Fibroblast of skin of left quadriceps (primary cell): ENCODE data around the gene C9orf152.
"Not testable (repeated sequence)": the region's sequence is repeated elsewhere in the genome, so short reads cannot be mapped to it uniquely, and the experiment has no call there.

ENCODE experiments used
- DNase-seq, 2 experiments: peaks; one replicate each; pipeline ENCODE4 v3.0.0-alpha.2; 2013; ENCODE audit warnings: low read depth in 2 of 2

The C9orf152 gene, protein sequence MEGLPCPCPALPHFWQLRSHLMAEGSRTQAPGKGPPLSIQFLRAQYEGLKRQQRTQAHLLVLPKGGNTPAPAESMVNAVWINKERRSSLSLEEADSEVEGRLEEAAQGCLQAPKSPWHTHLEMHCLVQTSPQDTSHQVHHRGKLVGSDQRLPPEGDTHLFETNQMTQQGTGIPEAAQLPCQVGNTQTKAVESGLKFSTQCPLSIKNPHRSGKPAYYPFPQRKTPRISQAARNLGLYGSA

DNA sequence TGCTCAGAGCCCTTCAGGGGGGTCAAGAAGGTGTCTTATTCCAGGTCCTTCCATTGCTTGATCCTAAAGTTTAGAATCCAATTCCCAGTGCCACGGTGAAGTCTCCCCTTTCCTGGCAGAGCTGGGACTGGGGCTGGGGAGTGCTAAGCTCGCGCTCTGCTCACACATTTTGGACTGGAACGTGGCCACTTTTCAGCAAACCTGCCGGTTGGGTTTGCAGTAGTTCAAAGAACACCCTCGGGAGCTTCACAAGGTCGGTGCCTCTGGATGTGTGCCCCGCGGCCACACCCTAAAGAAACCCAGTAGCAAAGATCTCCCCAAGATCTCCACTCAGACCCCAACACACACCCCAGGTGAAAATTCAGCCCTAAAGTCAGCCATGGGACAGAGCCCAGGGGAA lies at the start of gene C9orf152:
Gene C9orf152 (minus strand): TSS at position 129 of the 400 bp plus-strand sequence. CDS start 580 bp downstream, outside the sequence.
- no peak for DNase-seq

DNA sequence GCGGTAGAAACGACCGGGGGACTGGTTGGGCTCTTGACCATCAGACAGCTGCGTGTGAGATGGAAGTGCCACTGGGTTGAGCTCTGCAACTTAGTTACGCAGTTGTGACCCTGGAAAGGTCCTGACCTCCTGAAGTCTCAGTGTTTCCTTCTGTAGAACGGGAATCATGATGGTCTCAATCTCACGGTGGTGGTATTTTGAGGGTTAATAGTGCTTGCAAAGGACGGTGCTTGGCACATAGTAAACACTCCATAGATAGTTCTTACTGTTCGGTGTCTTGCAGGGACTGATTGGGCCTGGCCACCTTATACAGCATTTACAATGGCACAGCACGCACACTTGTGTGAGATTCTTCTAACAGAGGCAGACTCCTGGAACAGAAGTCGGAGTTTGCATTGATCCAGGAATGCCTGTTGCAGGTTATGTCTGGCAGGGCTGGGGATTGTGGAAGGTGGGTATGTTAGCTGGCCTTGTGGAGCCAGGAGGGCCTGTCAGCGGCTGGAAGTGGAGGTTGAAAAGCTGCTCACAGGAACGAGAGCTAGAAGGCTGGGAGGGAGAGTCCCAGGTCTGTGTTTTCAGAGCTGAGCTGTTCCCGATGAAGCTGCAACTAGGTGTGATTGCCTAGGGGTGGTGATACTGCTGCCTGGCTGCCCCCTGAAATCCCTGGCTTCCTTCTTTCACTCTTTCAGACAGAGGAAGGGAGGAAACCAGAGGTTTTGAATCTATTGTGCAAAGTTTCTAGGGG lies 49.3 kb upstream of the C9orf152 start:
- no peak for DNase-seq

DNA sequence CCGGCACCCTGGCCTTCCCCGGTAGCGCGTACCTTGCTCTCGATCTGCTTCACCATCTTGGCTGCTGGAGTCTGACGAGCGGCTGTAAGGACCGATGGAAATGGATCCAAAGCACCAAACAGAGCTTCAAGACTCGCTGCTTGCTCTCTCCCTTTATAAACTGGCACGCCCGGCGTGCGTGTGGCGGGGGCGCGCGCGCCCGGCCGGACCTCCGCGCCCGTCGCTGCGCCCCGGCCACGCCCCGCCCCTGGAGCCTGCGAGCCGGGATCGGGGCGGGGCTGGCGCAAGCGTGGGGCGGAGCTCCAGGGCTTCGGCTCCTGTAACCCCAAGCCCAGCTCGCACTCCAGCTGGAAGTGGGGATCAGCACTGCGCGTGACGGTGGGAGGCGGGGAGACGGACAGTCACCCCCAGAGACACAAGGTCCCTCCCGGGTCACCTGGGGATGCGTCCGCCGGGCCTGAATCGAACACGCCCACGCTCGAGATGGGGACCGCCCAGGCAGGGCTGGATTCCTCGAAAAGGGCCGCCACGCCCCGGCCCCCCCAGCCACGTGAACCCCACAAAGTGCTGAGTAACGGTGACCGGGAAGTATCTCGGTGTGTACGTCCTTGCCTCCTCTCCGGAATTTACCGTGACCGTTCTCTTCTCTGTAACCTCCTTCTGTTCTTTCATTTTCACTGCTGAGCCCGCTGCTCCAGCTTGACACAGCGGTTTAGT lies 48.6 kb upstream of the C9orf152 start, which contains the start of gene TXN:
Gene TXN (minus strand): TSS at position 128 of the 717 bp plus-strand sequence. CDS start 72 bp downstream, at position 56.
- DNase-seq = peak; percentile 73 to 77

DNA sequence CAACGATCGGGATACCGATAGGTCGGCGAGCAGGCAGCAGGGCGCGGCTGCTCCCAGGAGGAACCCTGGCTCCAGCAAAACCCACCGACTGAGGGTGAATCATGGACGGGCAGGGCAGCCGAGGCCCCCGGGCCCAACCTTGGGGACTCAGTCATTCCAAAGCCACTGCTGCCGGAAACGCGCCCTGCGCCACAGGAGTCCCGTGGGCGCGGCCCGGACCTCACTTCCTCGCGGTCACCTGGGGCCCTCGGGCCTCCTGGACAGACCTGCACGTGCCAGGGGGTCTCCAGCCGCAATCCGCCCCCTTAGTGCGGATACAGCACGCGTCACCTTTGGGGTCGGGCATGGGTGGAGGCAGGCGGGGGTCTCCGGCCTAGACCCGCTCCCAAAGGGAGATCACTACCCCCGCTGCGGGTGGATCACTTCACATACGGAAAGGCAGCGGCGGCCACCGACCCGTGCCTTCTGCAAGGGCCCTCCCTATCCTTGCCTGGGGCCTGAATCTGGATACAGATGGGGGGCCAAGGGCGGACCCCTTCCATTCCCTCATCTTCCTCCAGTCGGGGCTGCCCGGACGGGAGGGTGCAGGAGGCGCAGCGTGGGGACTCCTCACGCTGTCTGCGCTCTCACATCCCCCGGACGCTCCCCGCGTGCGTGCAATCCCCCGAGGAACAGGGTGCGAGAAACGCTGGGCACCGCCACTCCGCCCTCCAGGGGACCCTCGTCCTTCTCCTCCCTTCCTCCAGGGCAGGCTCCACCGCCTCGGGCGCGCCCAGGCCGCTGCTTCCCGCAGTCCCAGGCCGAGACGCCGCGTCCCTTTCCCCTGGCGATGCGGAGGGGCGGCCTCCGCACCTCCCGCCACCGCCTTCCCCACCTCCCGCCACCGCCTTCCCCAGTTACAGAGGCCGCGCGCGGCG lies 47.8 kb upstream of the C9orf152 start:
- no peak for DNase-seq

DNA sequence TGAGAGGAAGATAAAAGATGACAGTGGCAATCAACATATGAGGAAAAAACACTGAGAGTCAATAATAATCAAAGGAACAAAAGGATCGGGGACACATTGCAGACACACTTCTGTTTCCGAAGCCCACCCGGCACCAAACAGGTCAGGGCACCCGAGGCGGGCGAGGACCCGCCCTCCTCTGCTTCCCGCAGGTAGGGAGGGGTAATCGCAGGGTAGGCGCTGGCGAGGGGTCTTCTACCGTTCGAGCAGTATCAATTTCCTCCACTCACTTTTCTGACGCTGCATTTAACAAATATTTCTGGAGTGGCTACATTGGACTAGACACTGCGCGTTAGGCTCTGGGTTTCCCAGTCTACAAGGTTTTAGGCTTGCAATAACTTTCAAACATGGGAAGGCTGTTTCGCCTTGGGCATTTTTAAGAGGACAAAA lies 47.1 kb upstream of the C9orf152 start:
- no peak for DNase-seq

DNA sequence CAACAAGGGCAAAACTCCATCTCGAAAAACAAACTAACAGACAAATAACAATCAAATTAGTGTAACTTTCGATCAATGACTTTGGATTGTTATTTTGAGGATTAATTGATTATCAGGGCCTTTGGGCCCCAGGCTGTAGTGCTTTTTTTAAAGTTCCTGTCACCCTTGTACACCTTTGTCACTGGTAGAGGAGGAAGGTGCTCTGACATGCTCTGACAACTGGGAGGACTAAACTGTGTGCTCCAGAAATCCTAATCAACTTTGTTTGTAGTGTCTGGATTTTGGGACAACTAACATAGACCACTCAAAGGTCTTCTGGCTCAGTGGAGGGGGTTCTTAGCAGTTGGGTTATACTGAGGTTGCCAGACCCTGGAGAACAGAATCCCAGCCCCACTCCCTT lies 46.5 kb upstream of the C9orf152 start:
- no peak for DNase-seq

DNA sequence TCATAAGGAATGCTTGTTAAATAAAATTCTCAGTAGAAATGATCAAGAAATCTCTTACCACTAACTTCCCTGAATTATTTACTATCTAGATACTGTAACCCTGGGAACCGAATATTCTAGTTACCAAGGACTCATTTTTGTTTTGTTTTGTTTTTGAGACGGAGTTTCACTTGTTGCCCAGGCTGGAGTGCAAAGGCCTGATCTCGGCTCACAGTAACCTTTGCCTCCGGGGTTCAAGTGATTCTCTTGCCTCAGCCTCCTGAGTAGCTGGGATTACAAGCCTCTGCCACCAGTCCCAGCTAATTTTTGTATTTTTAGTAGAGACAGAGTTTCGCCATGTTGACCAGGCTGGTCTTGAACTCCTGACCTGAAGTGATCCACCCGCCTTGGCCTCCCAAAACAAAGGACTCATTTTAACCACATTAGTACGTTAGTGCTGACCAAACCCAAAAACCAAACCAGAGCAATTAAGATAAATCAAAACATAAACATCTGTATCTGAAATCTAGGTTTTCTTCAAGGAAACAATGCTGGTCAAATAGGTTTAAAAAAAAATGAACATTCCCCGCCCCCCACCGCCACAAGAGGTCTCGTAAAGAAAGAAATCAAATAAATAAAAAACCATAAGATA lies 44.7 kb upstream of the C9orf152 start:
- DNase-seq = no peak

DNA sequence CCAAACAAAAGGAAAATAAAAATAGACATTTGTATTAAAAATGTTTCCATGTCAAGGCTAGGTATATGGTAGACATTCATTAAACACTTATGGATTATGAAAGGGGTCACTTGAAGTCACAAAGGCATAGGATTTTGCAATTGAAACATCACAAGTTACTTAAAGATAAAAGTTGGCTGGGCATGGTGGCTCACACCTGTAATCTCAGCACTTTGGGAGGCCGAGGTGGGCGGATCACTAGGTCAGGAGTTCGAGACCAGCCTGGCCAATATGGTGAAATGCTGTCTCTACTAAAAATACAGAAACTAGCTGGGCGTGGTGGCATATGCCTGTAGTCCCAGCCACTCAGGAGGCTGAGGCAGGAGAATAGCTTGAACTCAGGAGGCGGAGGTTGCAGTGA lies 43.8 kb upstream of the C9orf152 start:
- not testable (repeated sequence) for DNase-seq

DNA sequence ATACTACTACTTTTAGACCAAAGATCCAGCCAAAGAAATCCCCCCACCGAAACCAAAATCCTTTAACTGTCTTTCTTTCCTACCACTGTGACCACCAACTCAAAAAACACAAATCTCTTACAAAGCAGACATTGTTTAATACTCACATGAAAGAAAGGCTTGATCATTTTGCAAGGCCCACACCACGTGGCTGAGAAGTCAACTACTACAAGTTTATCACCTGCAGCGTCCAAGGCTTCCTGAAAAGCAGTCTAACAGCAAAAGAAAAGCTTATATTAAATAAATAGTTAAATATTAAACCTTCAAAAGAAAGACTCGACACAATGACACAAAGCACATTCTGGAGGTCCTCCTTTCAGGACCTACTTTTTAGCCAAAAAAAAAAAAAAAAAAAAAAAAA lies 43.3 kb upstream of the C9orf152 start:
- no peak for DNase-seq

DNA sequence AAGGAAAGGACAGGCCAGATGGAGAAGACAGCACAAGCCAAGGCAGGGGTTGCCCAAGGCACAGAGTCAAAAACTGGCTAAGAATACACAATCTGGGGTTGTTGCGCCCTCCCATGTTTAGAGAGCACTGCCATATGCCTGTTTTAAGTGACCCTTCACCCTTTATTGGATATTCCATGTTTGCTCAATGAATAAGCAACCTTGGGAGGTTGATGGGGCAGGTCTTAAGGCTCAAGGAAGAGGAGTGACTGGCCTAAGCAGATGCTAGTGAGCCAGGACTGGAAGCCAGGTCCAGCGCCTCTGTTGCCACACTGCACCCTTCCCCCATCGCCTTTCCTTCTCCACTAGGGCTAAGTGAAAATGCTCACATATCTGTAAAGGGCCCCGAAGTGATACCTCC lies 41.6 kb upstream of the C9orf152 start:
- DNase-seq = no peak

DNA sequence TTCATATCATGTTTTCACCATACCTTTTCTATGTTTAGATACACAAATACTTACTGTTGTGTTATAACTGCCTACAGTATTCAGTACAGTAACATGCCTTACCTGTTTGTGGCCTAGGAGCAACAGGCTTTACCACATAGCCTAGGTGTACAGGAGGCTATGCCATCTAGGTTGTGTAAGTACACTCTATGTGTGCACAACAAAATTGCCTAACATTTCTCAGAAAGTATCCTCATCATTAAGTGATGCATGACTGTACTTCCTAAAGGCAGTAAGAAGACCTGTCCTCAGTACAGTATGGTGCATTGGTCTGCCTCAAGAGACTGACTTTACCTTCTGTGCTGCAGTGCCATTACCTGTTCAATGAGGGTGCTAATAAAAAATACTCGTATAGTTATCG lies 40.4 kb upstream of the C9orf152 start:
- no peak for DNase-seq

DNA sequence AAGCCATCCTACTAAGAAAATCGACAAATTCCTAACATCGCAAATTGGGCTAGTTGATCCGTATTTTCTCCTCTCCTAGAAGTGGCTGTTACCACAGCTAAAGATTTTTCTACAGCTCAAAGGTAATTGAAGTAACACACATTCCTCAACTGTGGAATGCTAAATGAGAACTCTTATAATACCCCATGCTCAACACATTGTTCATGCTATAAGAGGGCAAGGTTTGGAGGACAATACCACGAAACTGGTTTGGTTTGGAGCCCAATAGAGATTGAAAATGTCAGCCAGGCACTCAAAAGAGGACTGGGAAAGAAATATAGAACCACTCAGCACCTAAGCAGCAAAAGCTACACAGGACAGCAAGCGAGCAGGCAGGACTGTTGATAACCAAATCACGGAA lies 38.3 kb upstream of the C9orf152 start:
- DNase-seq = no peak

DNA sequence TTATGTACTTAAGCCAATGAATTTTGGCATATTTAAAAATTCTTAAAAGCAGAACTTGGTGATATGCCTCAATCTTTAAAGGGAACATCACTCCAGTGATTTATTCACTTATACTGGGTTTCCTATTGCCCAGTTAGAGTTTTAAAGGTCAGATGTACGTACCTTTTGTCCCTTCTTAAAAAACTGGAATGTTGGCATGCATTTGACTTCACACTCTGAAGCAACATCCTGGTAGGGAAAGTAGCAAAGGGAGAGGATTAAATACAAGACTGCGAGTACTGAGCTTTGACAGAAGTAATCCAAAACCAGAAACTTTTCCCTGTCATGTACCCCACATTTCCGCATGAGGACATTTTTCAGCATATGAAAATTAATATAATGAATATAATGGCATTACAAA lies 36.7 kb upstream of the C9orf152 start:
- DNase-seq = no peak

DNA sequence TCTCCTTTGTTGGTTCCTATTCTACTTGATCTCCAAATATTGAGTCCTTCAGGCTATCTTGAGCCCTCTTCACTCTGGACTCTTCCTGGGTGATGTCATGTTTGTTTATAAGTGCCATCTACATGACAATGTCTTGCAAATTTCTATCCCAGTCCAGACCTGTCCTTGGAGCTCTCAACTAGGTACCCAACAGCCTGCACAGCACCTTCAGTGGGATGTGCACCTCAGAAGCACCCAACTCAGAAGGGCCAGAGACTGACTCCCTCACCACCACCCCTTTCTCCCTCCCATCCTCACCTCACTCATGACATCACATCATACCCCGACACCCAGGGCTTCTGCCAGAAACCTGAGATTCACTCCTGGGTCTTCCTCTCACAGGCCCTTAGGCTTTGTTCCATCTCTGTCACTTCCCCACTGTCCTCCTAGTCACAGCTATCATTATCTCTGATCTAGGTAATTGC lies 33.9 kb upstream of the C9orf152 start:
- DNase-seq = no peak

DNA sequence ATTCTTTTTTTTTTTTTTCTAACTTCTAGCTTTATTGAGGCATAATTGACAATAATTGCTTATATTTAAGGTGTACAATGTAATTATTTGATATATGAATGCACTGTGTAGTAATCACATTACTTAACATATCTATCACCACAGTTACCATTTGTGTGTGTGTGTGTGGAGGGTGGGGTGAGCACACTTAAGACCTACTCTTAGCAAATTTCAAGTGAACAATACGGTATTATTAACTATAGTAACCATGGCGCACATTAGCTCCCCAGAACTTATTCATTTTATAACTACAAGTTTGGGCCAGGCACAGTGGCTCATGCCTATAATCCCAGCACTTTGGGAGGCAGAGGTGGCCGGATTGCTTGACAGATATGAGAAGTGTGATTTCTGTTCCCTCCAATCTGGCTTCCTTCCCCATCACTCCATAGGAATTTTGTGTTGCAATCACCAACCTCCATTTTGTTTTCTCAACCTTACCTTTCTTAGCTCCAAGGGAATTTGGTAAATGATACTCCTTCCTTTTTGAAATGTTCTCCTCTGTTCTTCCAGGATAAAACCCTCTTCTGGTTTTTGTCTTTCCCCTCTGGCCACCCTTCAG lies 33.4 kb upstream of the C9orf152 start:
- no peak for DNase-seq

DNA sequence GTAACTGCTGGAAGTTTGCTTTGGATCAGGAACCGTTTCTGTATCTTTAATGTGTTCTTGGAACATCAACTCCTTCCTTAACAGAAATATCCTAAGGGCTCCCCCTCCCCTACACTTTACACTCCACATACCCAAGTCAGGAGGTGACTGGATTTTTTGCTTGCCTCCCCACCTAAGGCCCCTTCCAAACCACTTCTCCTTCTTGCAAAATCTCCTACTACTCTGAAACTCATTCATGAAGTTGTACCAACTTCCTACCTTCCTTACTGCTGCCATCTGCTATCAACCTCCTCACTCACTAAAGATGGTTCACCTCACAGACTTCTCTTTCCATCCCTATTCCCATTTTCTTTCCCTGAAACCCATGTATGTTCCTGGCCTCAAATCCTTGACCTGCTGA lies 32.2 kb upstream of the C9orf152 start:
- DNase-seq = no peak

DNA sequence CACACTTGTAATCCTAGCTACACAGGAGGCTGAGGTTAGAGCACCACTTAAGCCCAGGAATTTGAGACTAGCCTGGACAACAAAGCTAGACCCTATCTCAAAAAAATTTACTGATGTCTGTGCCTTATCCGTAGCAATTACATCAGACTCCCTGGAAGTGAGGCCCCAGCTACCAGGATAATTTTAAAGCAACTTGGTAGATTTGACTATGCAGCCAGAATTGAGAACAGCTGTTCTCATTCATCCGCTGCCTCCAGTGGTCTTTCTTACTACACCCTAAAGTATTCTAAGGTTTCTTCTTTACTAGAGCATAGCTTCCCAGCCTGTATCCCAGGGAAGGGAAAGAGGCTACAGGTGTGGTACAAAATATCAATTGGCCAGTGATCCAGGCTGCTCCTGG lies 20.4 kb upstream of the C9orf152 start:
- DNase-seq = no peak

DNA sequence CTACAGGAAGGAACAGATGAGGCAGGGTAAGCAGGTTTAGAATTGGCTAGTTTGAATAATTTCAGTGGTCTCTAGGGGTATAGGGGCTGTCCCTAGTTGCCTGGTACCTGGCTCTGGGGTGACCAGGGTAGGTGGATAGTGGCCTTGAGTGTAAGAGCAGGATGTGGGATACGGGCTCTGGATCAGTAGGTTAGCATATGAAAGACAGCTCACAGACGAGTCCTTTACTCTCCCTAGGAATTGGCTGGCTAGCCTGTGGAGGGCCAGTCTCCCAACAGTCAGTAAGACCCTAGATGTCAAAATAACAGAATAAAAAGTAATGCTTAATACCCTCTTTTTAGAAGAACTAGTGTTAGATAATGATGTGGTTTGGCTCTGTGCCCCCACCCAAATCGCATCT lies 16.6 kb upstream of the C9orf152 start:
- DNase-seq = no peak

DNA sequence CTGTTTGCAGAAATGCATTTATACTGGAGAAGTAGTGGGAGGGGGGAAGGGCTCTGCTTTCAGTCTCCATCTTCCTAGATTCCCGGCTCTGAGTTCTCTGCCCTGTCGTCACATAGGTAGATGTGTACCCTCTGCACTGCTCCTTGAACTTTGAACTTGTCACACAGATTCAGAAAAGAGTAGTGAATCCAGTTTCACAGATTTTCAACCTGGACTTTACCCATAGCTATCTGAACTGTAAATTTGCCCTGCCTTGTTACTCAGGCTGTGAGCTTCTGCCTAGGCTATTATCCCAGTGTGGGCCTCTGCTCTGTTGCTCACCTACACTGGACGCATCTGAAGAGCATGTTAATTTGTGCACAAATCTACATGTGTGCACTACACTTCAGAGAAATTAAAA lies 12.8 kb upstream of the C9orf152 start:
- no peak for DNase-seq

DNA sequence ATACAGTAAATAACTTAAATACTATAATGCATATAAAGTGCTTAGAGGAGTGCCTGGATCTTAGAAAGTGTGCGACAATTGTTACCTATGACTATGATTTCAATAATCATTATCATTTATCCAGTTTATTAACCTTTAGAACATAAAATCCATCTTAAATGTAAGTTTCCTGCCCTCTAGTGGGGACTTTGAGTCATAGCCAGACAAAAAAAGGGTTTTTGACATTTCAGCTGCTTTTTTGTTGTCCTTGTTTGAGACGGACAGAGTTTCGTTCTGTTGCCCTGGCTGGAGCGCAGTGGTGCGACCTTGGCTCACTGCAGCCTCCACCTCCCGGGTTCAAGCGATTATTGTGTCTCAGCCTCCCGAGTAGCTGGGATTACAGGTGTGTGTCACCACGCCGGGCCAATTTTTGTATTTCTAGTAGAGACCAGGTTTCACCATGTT lies 9.7 kb upstream of the C9orf152 start:
- DNase-seq = peak in 1 of 2 experiments; percentile 27
